ENCODE data around the gene RALGPS1. TPM values are rescaled to one million over a fixed set of nuclear protein-coding genes. Genes with fewer than 3 reads are reported as not detected.

RALGPS1 gene
- total and polyA plus RNA-seq, 2 of the 8 experiments (the other 6 are each of a cell fraction or from before 2014, with no cell fraction given), result 20.0 to 23.5 TPM

DNA sequence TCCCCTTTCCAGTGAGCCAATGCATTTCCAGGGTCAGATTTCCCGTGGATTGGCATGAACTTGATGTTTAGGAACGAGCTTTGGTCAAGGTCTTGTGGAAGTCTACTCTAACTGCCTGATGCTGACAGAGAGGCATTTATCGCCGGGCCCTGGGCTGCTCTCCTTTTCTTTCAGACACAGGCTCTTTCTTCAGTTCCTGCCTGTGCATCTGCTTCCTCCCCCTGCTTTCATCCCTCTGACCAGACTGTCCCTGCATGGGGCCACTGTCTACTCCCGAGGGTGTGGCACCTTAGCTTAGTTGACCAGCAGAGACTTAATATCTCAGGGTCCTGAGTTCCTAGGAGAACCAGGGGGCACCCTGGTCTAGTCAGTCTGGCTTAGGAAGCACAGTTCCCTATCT, 41.2 kb downstream of the RALGPS1 start:
- Histone ChIP-seq H3K27me3 (replicated peaks in 1 of 4; ENCODE audit: control insufficient read depth in 3 of 4, extremely low read depth in 1 of 4, insufficient read depth in 3 of 4, low read length in 3 of 4) (no peaks in the 10 kb centered on the region), H2AFZ (ENCODE audit: low read length) (no peak overlapping the region), H2BK12ac (ENCODE audit: low read depth, low read length) (no peak overlapping the region), H4K5ac (ENCODE audit: insufficient read length, low read depth, low read length) (no peak overlapping the region), H3K4me1 (replicated peaks in 1 of 4; ENCODE audit: control insufficient read depth in 3 of 4, insufficient read depth in 4 of 4, low read length in 3 of 4) (no peaks in the 10 kb centered on the region), H2BK20ac (ENCODE audit: low read length) (no peak overlapping the region), H2BK5ac (ENCODE audit: low read depth, low read length) (no peak overlapping the region), H3K79me2 (ENCODE audit: control insufficient read depth in 1 of 2, insufficient read depth in 2 of 2, low read length in 2 of 2) (peaks cover 0 to 4% of the 10 kb centered on the region in 2 experiments; a peak in 1 of 4 replicates), H2BK120ac (replicated peaks; ENCODE audit: low read depth, low read length) (no peak overlapping the region), H2AK5ac (ENCODE audit: low read depth, low read length) (peak overlapping the region; percentile 97), H4K20me1 (replicated peaks in 1 of 2; ENCODE audit: control insufficient read depth in 1 of 2, insufficient read depth in 2 of 2, low read length in 2 of 2) (peaks cover 1 to 4% of the 10 kb centered on the region in 2 experiments), H3K36me3 (ENCODE audit: control insufficient read depth in 2 of 4, insufficient read depth in 4 of 4, low read length in 3 of 4) (no peaks in the 10 kb centered on the region), H3K4me2 (ENCODE audit: insufficient read depth in 1 of 2, low read depth in 2 of 2, low read length in 2 of 2) (no peak overlapping the region), H3K18ac (ENCODE audit: extremely low read depth, low read length) (no peak overlapping the region; the same call in 1 of the 2 replicates), H3K4me3 (ENCODE audit: extremely low read depth in 1 of 4, insufficient read depth in 2 of 4, low read depth in 3 of 4, low read length in 4 of 4) (no peak overlapping the region), H3K56ac (replicated peaks; ENCODE audit: insufficient read length, low read depth, low read length) (no peak overlapping the region), H3K79me1 (ENCODE audit: low read depth, low read length) (peaks cover 8% of the 10 kb centered on the region), H3K27ac (ENCODE audit: low read depth, low read length) (no peak overlapping the region; the same call in 1 of the 2 replicates), H3K4ac (replicated peaks; ENCODE audit: insufficient read length, low read depth, low read length) (no peak overlapping the region), H3K23me2 (ENCODE audit: low read depth, low read length) (no peaks in the 10 kb centered on the region; the same call in 1 of the 2 replicates), H3K23ac (ENCODE audit: insufficient read length) (no peak overlapping the region), H2BK15ac (ENCODE audit: low read length) (peak overlapping the region; percentile 97; the same call in 1 of the 2 replicates), H3K9ac (replicated peaks in 1 of 4; ENCODE audit: extremely low read depth in 1 of 4, low read depth in 3 of 4, low read length in 3 of 4) (no peak overlapping the region), H3K14ac (ENCODE audit: insufficient read length) (no peak overlapping the region), H3K9me3 (ENCODE audit: insufficient read depth in 2 of 2, low read depth in 1 of 2, low read length in 1 of 2) (no peaks in the 10 kb centered on the region), H4K8ac (ENCODE audit: extremely low read depth, insufficient read depth, low read length) (no peak overlapping the region), H4K91ac (replicated peaks; ENCODE audit: insufficient read length, low read length) (no peak overlapping the region)
- POLR2A ChIA-PET (ENCODE audit: partially characterized antibody), result no interaction called here
- 87% methylated on average over 5 of the region's 5 CpGs; no CpG with 5 or more reads in 1 of the 2 experiments for WGBS, 2 experiments (ENCODE audit: extremely low coverage in 1 of 2, insufficient coverage in 1 of 2, insufficient read length in 1 of 2, insufficient replicate concordance in 2 of 2, low coverage in 1 of 2, low lambda C conversion rate in 2 of 2, missing lambda C conversion rate in 1 of 2)
- no peak for FAIRE-seq
- CTCF ChIA-PET (ENCODE audit: partially characterized antibody), result interaction anchor here (0.7 to 14.3 kb wide), 5 partner anchors 10 to 1162 kb away, joined by 3 to 168 read pairs (median 5); no protein-coding TSS in a partner anchor
- peak in 1 of 2 experiments; percentile 44 for DNase-seq (ENCODE audit: low read depth in 1 of 2, low spot score in 2 of 2)
- TF ChIP-seq TAF7 (optimal IDR thresholded peaks at IDR 0.05; ENCODE audit: borderline replicate concordance, low read depth, low read length) (no peak), KDM4A (IDR thresholded peaks at IDR 0.05; ENCODE audit: low read depth, low read length, severe bottlenecking) (no peak), CBX8 (IDR thresholded peaks at IDR 0.05; ENCODE audit: borderline replicate concordance, low read depth, low read length) (no peak), EGR1 (IDR thresholded peaks at IDR 0.05; ENCODE audit: borderline replicate concordance, low read depth, low read length) (no peak), TEAD4 (IDR thresholded peaks at IDR 0.05; ENCODE audit: low read depth, low read length) (no peak), RFX5 (IDR thresholded peaks at IDR 0.05; ENCODE audit: borderline replicate concordance, low read depth, low read length) (no peak), BCL11A (IDR thresholded peaks at IDR 0.05; ENCODE audit: low read depth in 2 of 2, low read length in 2 of 2) (no peak), ZNF274 (IDR thresholded peaks at IDR 0.05; ENCODE audit: borderline replicate concordance, extremely low read depth, low read length) (no peak), KDM1A (IDR thresholded peaks at IDR 0.05; ENCODE audit: borderline replicate concordance, low read length) (no peak), HDAC6 (IDR thresholded peaks at IDR 0.05; ENCODE audit: low read depth, low read length) (no peak), SP1 (IDR thresholded peaks at IDR 0.05; ENCODE audit: low read depth, low read length) (no peak)
- TF ChIP-seq, protein P1, sequence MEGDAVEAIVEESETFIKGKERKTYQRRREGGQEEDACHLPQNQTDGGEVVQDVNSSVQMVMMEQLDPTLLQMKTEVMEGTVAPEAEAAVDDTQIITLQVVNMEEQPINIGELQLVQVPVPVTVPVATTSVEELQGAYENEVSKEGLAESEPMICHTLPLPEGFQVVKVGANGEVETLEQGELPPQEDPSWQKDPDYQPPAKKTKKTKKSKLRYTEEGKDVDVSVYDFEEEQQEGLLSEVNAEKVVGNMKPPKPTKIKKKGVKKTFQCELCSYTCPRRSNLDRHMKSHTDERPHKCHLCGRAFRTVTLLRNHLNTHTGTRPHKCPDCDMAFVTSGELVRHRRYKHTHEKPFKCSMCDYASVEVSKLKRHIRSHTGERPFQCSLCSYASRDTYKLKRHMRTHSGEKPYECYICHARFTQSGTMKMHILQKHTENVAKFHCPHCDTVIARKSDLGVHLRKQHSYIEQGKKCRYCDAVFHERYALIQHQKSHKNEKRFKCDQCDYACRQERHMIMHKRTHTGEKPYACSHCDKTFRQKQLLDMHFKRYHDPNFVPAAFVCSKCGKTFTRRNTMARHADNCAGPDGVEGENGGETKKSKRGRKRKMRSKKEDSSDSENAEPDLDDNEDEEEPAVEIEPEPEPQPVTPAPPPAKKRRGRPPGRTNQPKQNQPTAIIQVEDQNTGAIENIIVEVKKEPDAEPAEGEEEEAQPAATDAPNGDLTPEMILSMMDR (IDR thresholded peaks at IDR 0.05; ENCODE audit: control extremely low read depth in 1 of 3, insufficient read depth in 1 of 3, low read depth in 1 of 3, low read length in 3 of 3), result no peak

Measured in H1 (cell line).